ENCODE results near the gene PSMD13.

Gene PSMD13

GRCh38 chr11:253160-253885 is 16.5 kb downstream of the PSMD13 start:
- TF ChIP-seq, protein P1, sequence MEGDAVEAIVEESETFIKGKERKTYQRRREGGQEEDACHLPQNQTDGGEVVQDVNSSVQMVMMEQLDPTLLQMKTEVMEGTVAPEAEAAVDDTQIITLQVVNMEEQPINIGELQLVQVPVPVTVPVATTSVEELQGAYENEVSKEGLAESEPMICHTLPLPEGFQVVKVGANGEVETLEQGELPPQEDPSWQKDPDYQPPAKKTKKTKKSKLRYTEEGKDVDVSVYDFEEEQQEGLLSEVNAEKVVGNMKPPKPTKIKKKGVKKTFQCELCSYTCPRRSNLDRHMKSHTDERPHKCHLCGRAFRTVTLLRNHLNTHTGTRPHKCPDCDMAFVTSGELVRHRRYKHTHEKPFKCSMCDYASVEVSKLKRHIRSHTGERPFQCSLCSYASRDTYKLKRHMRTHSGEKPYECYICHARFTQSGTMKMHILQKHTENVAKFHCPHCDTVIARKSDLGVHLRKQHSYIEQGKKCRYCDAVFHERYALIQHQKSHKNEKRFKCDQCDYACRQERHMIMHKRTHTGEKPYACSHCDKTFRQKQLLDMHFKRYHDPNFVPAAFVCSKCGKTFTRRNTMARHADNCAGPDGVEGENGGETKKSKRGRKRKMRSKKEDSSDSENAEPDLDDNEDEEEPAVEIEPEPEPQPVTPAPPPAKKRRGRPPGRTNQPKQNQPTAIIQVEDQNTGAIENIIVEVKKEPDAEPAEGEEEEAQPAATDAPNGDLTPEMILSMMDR (IDR thresholded peaks at IDR 0.05; ENCODE audit: insufficient read depth, low read depth, low read length, missing control alignments) = no peak
- no peak overlapping the region for H3K4me3 ChIP-seq (ENCODE audit: low read depth, low read length)
- DNase-seq (ENCODE audit: low read depth) = no peak

GRCh38 chr11:253886-254270 is 17.1 kb downstream of the PSMD13 start:
- no peak for DNase-seq (ENCODE audit: low read depth)
- no peak overlapping the region for H3K4me3 ChIP-seq (ENCODE audit: low read depth, low read length)
- TF ChIP-seq, protein P1 (IDR thresholded peaks at IDR 0.05; ENCODE audit: insufficient read depth, low read depth, low read length, missing control alignments) = no peak

- DNase-seq (ENCODE audit: low read depth) = no peak
- TF ChIP-seq, protein P1 (IDR thresholded peaks at IDR 0.05; ENCODE audit: insufficient read depth, low read depth, low read length, missing control alignments) = no peak
- no peak overlapping the region for H3K4me3 ChIP-seq (ENCODE audit: low read depth, low read length)
Measured at GRCh38 chr11:255176-255575, 18.4 kb downstream of the PSMD13 start.

GRCh38 chr11:255816-256215 is 19.0 kb downstream of the PSMD13 start:
- no peak for DNase-seq (ENCODE audit: low read depth)
- no peak overlapping the region for H3K4me3 ChIP-seq (ENCODE audit: low read depth, low read length)
- TF ChIP-seq, protein P1 (IDR thresholded peaks at IDR 0.05; ENCODE audit: insufficient read depth, low read depth, low read length, missing control alignments) = no peak

- TF ChIP-seq, protein P1 (IDR thresholded peaks at IDR 0.05; ENCODE audit: insufficient read depth, low read depth, low read length, missing control alignments) = no peak
- no peak overlapping the region for H3K4me3 ChIP-seq (ENCODE audit: low read depth, low read length)
- peak; percentile 35 for DNase-seq (ENCODE audit: low read depth)
Measured at GRCh38 chr11:256952-257737, 20.4 kb downstream of the PSMD13 start.

DNA sequence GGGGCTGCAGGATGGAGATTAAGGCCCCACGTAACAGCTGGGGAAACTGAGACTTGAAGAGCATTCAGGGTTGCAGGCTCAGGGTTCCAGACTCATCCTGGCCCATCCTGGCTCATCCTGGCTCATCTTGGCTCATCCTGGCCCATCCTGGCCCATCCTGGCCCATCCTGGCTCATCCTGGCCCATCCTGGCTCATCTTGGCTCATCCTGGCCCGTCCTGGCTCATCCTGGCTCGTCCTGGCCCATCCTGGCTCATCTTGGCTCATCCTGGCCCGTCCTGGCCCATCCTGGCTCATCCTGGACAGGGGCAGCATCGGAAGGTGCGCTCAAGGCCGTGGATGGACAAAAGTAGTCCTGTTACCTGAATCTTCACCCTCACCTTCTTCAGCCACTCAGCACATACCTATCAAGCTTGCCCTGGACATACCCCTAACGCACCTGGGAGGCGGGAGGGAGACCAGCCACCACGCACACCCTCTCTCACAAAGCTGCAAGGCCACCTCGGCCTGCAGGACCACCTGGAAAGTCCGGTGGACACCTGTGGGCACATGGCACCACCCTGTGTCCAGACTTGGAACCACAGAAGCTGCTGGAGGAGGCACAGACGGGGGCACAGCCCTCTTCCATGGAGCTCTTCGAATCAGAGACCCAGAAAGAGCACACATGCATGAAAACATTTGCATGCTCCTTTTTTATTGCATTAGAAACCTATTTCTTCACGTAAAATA is 21.2 kb downstream of the PSMD13 start:
- peak; percentile 30 for DNase-seq (ENCODE audit: low read depth)
- H3K4me3 ChIP-seq (ENCODE audit: low read depth, low read length) = no peak overlapping the region
- TF ChIP-seq, protein P1 (IDR thresholded peaks at IDR 0.05; ENCODE audit: insufficient read depth, low read depth, low read length, missing control alignments) = peak; percentile 19

All from GM12865 (cell line).